GM08714 (cell line): ENCODE data around the gene ADH4.
"Not testable (repeated sequence)": the region's sequence is repeated elsewhere in the genome, so short reads cannot be mapped to it uniquely, and the experiment has no call there.

ENCODE experiments used
- H3K4me3 ChIP-seq: fragments of 200-500 bp; sonication (Bioruptor generic); 2 replicates; pipeline ENCODE4 v1.5.1; 2014; ENCODE audit warnings: mild to moderate bottlenecking, low read length, inconsistent platforms
- ZNF274 ChIP-seq: IDR thresholded peaks from 2 replicates; pipeline ENCODE4 v1.6.1; 2012; ENCODE audit warnings: mild to moderate bottlenecking, low read depth, low read length

ADH4 gene

DNA sequence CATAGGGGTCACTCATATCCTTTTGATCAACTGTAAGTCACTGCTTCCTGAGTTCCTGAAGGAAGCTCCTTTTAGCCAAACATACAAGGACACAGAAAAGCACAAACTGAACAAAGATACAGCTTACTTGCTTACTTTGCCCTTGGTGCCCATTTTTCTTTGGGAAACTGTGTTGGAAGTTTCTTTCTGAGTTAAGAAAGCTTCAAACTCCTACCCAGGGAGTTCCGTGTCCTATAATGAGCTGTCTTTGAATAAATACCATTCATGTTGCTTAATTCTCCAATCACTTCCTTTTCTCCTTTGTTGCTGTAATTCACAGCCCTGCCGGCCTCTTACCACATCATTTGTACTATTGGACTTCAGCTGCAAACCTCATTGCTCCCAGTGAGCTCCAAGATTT, at the start of gene ADH4:
ADH4 (minus strand) TSS at position 228 of the 400 bp plus-strand sequence; CDS start at position 153, 75 bp downstream.
- no peak for TF ChIP-seq ZNF274
- no peak within 1 kb of the TSS for H3K4me3 ChIP-seq

DNA sequence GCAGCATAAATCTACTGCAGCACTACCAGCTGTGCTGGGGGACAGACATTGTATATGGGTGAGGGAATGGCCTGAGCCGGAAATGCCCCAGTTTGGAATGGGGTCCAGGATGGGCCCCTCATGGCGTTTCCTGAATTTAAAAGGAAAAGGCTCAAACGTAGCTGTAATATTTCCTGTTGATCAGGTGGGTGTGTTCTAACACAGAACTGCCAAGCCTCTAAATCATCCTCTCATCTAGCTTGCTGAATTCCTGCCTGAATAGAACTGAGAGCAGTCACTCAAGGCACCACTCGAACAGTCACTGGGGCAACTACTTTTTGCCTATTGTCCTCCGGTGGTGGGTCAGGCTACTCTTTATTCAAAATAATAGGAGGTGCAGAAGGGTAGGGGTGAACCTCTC, 46.2 kb upstream of the ADH4 start:
- TF ChIP-seq ZNF274: no peak
- H3K4me3 ChIP-seq: no peak overlapping the region

DNA sequence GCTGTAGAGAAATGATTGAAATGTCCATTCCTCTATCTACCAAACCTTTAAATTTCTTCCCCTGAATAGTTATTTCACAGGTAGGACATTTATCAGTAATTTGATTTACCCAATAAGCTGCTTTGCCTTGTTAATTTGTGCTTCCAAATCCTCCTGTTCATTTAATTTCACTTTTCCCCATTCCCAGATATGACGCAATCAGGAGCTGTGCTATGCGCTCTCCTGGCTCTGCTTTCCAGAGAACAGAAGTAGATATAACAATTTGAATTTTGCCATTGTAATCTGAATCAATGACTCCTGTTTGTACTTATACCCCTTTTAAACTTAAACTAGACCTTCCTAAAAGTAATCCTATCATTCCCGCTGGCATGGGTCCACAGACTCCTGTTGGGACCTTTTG, 45.8 kb upstream of the ADH4 start:
- H3K4me3 ChIP-seq: not testable (repeated sequence)

DNA sequence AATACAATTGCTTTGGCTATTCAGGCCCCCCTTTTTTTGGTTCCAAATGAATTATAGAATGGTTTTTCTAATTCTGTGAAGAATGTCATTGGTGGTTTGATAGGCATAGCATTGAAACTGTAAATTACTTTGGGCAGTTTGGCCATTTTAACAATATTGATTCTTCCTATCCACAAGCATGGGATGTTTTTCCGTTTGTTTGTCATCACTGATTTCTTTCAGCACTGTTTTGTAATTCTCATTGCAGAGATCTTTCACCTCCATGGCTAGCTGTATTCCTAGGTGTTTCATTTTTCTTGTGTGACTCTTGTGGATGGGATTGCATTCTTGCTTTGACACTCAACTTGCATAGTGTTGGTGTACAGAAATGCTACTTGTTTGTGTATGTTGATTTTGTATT, 41.9 kb upstream of the ADH4 start:
- no peak overlapping the region for H3K4me3 ChIP-seq
- TF ChIP-seq ZNF274: no peak

DNA sequence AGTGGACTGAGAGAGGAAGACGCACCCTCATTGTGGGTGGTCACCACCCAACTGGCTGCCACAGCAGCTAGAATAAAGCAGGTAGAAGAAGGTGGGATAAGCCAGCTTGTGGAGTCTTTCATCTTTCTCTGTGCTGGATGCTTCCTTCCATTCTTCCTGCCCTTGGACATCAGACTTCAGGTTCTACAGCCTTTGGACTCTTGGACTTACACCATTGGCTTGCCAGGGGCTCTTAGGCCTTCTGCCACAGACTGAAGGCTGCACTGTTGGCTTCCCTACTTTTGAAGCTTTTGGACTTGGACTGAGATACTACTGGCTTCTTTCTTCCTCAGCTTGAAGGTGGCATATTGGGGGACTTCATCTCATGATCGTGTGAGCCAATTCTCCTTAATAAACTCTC, 41.5 kb upstream of the ADH4 start:
- no peak for TF ChIP-seq ZNF274
- H3K4me3 ChIP-seq: no peak overlapping the region

DNA sequence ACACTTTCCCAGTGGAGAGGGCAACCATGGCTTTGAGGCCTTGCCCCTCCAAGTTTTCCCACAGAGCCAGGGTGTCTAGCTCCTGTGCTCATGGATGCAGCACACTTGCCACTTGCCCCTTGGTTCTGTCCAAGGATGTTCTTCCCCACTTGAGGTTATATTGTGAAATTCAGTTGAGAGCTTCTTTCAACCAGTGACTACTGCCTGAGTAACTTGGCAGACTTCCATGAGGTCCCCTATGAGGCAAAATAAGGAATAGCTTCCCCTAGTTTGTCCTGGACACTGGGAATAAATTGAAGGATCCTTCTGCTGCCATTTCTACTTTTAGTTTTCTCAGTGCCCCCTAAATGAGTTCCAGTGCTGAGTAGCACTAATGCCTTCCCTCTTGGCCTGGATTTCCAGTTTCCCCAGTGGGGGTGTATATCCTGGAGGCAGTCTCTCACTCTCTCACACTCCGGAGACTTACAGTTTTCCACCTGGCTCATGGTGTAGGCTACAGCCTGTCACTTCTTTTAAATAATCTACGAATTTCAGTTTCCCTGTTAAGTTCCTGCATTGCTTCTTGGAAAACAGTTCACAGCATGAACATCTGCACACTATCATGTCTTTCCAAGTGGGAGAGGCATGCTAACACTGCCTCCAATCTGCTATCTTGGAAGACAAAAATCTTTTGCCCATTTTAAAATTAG, 36.4 kb upstream of the ADH4 start:
- TF ChIP-seq ZNF274: no peak
- no peak overlapping the region for H3K4me3 ChIP-seq

DNA sequence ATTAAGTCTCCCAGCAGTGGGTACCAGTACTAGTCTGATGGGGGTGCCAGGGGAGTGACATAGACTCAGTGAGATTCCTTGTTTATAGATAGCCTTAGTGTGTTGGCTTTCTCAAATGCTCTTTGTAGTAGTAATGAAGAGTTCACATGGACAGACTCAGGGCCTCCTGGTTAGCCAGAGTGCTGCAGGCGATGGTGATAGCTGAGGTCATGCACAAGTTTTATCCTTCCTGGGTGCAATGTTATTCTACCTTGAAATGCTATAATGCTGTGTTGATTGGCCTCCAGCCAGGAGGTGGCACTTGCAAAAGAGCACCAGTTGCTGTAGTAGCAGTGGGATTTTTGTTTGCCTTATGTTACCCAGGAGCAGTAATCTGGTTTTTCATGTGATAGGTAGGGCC, 35.5 kb upstream of the ADH4 start:
- no peak for TF ChIP-seq ZNF274
- no peak overlapping the region for H3K4me3 ChIP-seq

DNA sequence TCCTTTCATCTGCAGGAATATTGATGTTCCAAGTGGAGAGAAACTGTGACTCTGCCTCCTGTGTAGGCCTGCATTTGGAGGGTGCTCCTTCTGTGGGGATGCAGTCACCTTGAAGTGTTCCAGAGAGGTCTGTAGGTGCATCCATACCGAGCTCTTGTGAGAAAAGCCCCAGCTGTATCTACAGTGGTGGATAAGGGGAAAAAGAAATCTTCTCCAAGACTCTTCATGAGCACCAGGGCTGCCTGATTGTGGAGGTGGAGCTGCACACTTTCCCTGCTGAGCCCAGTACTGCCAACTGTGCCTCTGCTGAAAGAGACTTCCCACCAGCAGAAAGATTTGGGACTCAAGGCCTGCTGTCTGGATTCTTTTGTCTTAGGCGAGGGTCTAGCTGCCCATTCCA, 35.1 kb upstream of the ADH4 start:
- TF ChIP-seq ZNF274: no peak

DNA sequence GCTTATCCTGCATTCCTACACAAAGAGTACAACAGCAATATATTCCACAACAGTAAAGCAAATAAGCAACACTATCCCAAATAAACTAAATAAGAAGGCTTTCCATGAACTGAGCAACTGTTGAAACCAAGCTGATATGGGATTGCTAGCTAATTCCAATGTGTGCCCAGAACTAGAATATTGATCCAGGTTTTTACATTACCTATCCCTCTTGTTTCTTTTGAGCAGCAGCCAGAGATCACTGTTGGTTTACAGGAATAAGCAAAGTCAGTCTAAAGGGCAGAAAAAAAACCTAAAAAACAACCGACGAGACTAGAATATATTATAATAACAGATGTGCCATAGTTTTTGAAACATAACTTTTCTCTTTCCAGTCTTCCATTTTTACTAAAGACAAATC, 22.4 kb upstream of the ADH4 start:
- no peak for TF ChIP-seq ZNF274
- no peak overlapping the region for H3K4me3 ChIP-seq

More for the DNA sequence above, 35.1 kb upstream of the ADH4 start:
- no peak overlapping the region for H3K4me3 ChIP-seq

DNA sequence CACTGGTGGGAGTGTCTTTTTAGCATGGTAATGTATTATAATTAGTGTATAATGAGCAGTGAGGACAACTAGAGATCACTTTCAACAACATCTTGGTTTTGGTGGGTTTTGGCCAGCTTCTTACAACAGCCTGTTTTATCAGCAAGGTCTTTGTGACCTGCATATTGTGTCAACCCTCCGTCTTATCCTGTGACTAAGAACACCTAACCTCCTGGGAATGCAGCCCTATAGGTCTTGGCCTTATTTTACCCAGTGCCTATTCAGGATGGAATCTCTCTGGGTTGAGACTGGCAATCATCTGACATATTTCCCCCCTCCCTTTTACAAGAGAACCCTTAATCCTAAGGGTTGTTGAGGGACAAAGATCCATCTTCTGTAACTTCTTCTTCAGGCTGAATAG, 21.9 kb upstream of the ADH4 start:
- no peak for TF ChIP-seq ZNF274
- H3K4me3 ChIP-seq: no peak overlapping the region

DNA sequence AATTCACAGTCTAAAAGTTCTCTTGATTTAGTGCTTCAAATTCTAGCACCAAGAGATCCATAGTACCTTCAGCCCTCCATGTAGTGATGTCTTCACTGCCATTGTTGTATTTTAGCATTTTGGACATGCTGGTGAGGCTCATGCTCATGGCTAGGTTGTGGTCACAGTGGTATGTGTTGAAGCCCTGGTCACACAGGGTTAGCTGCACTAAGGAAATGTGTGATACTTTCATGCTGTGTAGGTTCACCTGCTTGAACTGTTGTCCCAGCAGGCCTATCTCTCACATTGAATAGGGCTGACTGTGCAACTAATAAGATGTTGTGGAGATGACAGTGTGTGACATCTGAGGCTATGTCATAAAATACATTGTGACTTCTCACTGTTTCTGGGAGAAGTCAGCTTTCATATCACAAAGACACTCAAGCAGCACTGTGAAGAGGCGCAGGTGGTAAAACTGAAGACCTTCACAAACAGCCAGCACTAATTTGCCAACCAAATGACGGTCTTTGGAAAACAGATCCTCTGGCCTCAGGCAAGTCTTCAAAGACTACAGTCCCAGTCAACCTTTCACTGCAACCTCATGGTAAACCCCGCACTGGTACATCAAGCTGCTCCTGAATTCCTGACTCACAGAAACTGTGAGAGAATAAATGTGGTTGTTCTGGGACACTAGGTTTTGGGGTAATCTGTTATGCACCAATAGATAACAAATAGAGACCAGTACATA, 17.4 kb upstream of the ADH4 start:
- H3K4me3 ChIP-seq: no peak overlapping the region
- TF ChIP-seq ZNF274: no peak

DNA sequence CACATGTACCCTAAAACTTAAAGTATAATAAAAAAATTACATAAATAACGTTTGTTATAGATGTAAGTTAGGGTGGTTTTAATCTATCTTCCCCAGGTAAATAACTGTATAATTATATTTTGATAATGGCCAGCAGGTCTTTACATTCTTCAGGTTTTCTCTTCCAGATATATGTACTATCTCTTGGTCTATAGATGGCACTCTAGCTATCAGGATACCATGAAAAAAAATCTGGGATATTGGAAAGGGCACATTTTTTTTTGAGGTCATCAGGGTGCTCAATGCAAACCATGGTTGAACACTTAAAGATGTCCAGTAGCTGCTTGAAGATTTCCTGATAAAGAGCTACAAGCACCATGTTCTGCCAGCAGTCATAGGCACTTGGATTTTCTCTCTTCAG, 15.6 kb upstream of the ADH4 start:
- TF ChIP-seq ZNF274: no peak
- no peak overlapping the region for H3K4me3 ChIP-seq

DNA sequence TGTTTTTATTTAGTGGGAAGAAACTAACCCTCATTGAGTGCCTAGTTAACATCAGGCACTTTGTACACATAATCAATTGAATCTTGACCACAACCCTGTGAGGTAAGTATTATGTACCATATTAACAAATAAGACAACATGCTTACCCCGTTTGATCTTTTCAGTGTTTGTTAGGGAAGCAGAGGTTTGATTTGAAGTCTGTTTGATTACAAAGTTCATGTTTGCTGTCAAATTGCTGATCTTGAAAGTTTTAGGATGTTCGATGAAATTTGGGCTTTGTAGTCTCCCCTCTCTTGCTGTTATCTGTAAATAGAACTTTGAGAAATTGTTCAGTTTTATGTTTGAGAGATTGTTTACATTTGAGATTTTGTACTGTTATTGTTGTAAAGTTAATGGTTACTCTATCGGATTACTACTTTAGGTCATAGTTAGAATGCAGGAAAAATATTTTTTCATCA, 13.4 kb upstream of the ADH4 start:
- no peak overlapping the region for H3K4me3 ChIP-seq
- no peak for TF ChIP-seq ZNF274

DNA sequence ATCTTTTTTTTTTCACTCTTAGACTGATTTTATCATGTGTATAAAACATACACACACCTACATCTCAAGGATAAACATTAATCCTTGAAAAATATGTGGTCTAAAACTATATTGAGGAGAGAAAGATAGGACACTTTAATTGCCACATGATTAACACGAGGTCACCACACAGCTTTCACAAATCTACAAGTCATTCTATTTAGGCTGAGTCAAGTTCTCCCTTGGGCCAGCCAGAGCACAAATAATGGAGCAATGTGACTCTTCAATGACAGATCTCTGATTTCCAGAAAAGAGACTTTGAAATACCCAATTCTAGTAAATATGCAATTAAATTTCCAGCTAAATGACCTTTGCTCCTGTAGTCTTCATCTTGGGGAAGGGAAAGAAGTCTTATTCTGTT, 12.9 kb upstream of the ADH4 start:
- no peak overlapping the region for H3K4me3 ChIP-seq
- TF ChIP-seq ZNF274: no peak

DNA sequence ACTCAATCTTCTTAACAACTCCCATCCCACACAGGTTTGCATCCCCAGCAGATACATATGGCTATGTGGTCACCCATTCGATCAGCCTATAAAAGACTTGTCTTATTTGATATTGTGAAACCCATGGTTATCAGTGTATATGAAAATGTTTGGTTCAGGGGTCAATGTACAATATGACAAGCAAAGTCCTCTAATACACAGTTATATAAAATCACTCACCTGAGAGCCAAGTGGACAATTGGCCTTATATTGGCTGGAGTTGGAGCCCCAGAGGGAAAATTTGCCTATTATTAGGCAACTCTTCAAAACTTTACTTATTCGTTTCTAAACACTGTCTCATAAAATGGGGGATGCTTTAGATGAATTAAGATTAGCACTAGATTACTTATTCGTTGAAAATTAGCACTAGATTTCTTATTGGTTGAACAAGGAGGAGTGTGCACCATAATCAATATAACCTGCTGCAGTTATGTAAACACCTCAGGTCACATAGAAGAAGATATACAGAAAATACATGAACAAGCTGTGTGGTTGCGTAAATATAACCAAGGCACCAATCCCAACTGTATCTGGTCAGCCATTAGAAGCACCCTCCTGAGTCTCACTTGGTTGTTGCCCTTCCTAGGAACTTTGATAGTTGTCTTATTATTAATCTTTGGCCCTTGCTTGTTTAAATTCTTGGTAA, 10.7 kb upstream of the ADH4 start:
- H3K4me3 ChIP-seq: no peak overlapping the region
- TF ChIP-seq ZNF274: no peak
